BLaER1 (cell line): ENCODE data around the gene DCAF11.
A peak's percentile ranks its signal among the peaks of the same experiment; 100 is the strongest.

Experiments
- H3K27ac ChIP-seq: shearing (Covaris generic); formaldehyde crosslinking; 2 replicates; pipeline ENCODE4 v1.8.1; 2022
- H3K27me3 ChIP-seq: shearing (Covaris generic); formaldehyde crosslinking; 2 replicates; pipeline ENCODE4 v1.8.1; 2022
- H3K36me3 ChIP-seq: shearing (Covaris generic); formaldehyde crosslinking; 2 replicates; pipeline ENCODE4 v1.8.1; 2022
- H3K4me1 ChIP-seq: shearing (Covaris generic); formaldehyde crosslinking; 2 replicates; pipeline ENCODE4 v1.8.1; 2022
- H3K4me2 ChIP-seq: shearing (Covaris generic); formaldehyde crosslinking; 2 replicates; pipeline ENCODE4 v1.8.1; 2022
- H3K4me3 ChIP-seq: shearing (Covaris generic); formaldehyde crosslinking; 2 replicates; pipeline ENCODE4 v1.8.1; 2022
- H3K9ac ChIP-seq: shearing (Covaris generic); formaldehyde crosslinking; 2 replicates; pipeline ENCODE4 v1.8.1; 2022
- H3K9me3 ChIP-seq: shearing (Covaris generic); formaldehyde crosslinking; 2 replicates; pipeline ENCODE4 v1.8.1; 2022
- H4K20me1 ChIP-seq: shearing (Covaris generic); formaldehyde crosslinking; 2 replicates; pipeline ENCODE4 v1.8.1; 2022
- Cebpa-rat ChIP-seq: shearing (Covaris generic); IDR thresholded peaks from 2 replicates; pipeline ENCODE4 v1.8.1; 2022

DCAF11 gene

GRCh38 chr14:24130717-24131548 lies 16.4 kb downstream of the DCAF11 start:
- TF ChIP-seq Cebpa-rat: no peak
- Histone ChIP-seq H3K4me1 (peaks cover 50% of the 10 kb centered on the region), H3K27ac (no peak overlapping the region)

GRCh38 chr14:24131549-24131966 lies 17.0 kb downstream of the DCAF11 start:
- peaks cover 44% of the 10 kb centered on the region for H3K4me1 ChIP-seq
- no peak overlapping the region for H3K4me3 ChIP-seq
- no peak overlapping the region for H3K9ac ChIP-seq
- no peak overlapping the region for H3K4me2 ChIP-seq
- H3K9me3 ChIP-seq: no peaks in the 10 kb centered on the region
- H3K27ac ChIP-seq: no peak overlapping the region
- no peaks in the 10 kb centered on the region for H3K27me3 ChIP-seq
- peaks cover 4% of the 10 kb centered on the region; the same call in 1 of the 2 replicates for H4K20me1 ChIP-seq
- H3K36me3 ChIP-seq: no peaks in the 10 kb centered on the region; the same call in 1 of the 2 replicates
- no peak for TF ChIP-seq Cebpa-rat

More at GRCh38 chr14:24130717-24131548, 16.4 kb downstream of the DCAF11 start:
- Histone ChIP-seq H3K9ac (0 out of 2 replicates have a peak overlapping the region, but pooled peaks have one; percentile 6), H3K9me3 (no peaks in the 10 kb centered on the region), H3K27me3 (no peaks in the 10 kb centered on the region), H3K4me3 (no peak overlapping the region), H3K4me2 (peak overlapping the region; percentile 40), H3K36me3 (no peaks in the 10 kb centered on the region; the same call in 1 of the 2 replicates), H4K20me1 (no peaks in the 10 kb centered on the region)

- Histone ChIP-seq H3K4me1 (peaks cover 44% of the 10 kb centered on the region), H3K9me3 (no peaks in the 10 kb centered on the region), H3K4me3 (no peak overlapping the region), H4K20me1 (peaks cover 10% of the 10 kb centered on the region), H3K27me3 (no peaks in the 10 kb centered on the region), H3K9ac (0 out of 2 replicates have a peak overlapping the region, but pooled peaks have one; percentile 15), H3K27ac (no peak overlapping the region), H3K36me3 (peaks cover 2% of the 10 kb centered on the region), H3K4me2 (no peak overlapping the region)
- TF ChIP-seq Cebpa-rat: no peak
Measured at GRCh38 chr14:24132061-24132685, 17.6 kb downstream of the DCAF11 start.

GRCh38 chr14:24132976-24133375 lies 18.4 kb downstream of the DCAF11 start:
- no peak for TF ChIP-seq Cebpa-rat
- Histone ChIP-seq H3K36me3 (peaks cover 10% of the 10 kb centered on the region), H3K27me3 (no peaks in the 10 kb centered on the region), H3K9ac (no peak overlapping the region), H3K4me1 (peaks cover 44% of the 10 kb centered on the region), H3K27ac (no peak overlapping the region), H4K20me1 (peaks cover 18% of the 10 kb centered on the region), H3K4me2 (no peak overlapping the region), H3K9me3 (no peaks in the 10 kb centered on the region), H3K4me3 (no peak overlapping the region)

- H3K4me2 ChIP-seq: no peak overlapping the region
- no peaks in the 10 kb centered on the region for H3K27me3 ChIP-seq
- peaks cover 26% of the 10 kb centered on the region for H4K20me1 ChIP-seq
- H3K4me3 ChIP-seq: no peak overlapping the region
- peaks cover 47% of the 10 kb centered on the region for H3K4me1 ChIP-seq
- peaks cover 18% of the 10 kb centered on the region for H3K36me3 ChIP-seq
- H3K27ac ChIP-seq: no peak overlapping the region
- no peak overlapping the region for H3K9ac ChIP-seq
- H3K9me3 ChIP-seq: no peaks in the 10 kb centered on the region
- TF ChIP-seq Cebpa-rat: no peak
Measured at GRCh38 chr14:24133735-24134134, 19.2 kb downstream of the DCAF11 start.

GRCh38 chr14:24135584-24135833 lies 20.9 kb downstream of the DCAF11 start:
- Histone ChIP-seq H4K20me1 (peaks cover 44% of the 10 kb centered on the region), H3K4me3 (peak overlapping the region; percentile 100), H3K4me1 (peaks cover 60% of the 10 kb centered on the region), H3K27ac (peak overlapping the region; percentile 96), H3K9ac (peak overlapping the region; percentile 96), H3K27me3 (no peaks in the 10 kb centered on the region), H3K9me3 (no peaks in the 10 kb centered on the region), H3K4me2 (peak overlapping the region; percentile 88), H3K36me3 (peaks cover 28% of the 10 kb centered on the region)
- no peak for TF ChIP-seq Cebpa-rat

- peaks cover 47% of the 10 kb centered on the region for H4K20me1 ChIP-seq
- TF ChIP-seq Cebpa-rat: no peak
Measured at GRCh38 chr14:24135834-24136683, 21.5 kb downstream of the DCAF11 start, which contains the start of gene PSME1. Gene PSME1, plus strand, starts transcription at chr14:24136194. Its CDS starts 69 bp downstream, at chr14:24136263.

GRCh38 chr14:24136684-24137528 lies 22.3 kb downstream of the DCAF11 start:
- no peaks in the 10 kb centered on the region for H3K9me3 ChIP-seq
- peak overlapping the region; percentile 96 for H3K9ac ChIP-seq
- H3K4me3 ChIP-seq: peak overlapping the region; percentile 100
- H3K27me3 ChIP-seq: no peaks in the 10 kb centered on the region
- peak overlapping the region; percentile 96 for H3K4me2 ChIP-seq
- peak overlapping the region; percentile 96 for H3K27ac ChIP-seq
- peaks cover 28% of the 10 kb centered on the region for H3K36me3 ChIP-seq
- peaks cover 55% of the 10 kb centered on the region for H3K4me1 ChIP-seq
- H4K20me1 ChIP-seq: peaks cover 47% of the 10 kb centered on the region
- no peak for TF ChIP-seq Cebpa-rat

More at GRCh38 chr14:24135834-24136683, 21.5 kb downstream of the DCAF11 start, which contains the start of gene PSME1:
- Histone ChIP-seq H3K4me2 (peak within 1 kb of the TSS; percentile 96), H3K27me3 (no peaks in the 10 kb centered on the region), H3K4me3 (peak within 1 kb of the TSS; percentile 100), H3K9me3 (no peaks in the 10 kb centered on the region), H3K4me1 (peaks cover 55% of the 10 kb centered on the region), H3K9ac (peak within 1 kb of the TSS; percentile 96), H3K27ac (peak within 1 kb of the TSS; percentile 96), H3K36me3 (peaks cover 28% of the 10 kb centered on the region)
